Astrocyte (in vitro differentiated cells and primary cell): ENCODE data around the gene TRMT11. TPM values are rescaled to one million over a fixed set of nuclear protein-coding genes. Genes with fewer than 3 reads are reported as not detected.
"Not testable (repeated sequence)": the region's sequence is repeated elsewhere in the genome, so short reads cannot be mapped to it uniquely, and the experiment has no call there.

Experiments used
- DNase-seq: peaks from one replicate; pipeline ENCODE4 v3.0.0-alpha.2; 2010; ENCODE audit warnings: low read depth
- FAIRE-seq: peaks from 2 replicates; lab custom pipeline; 2011; peaks lifted over from hg19 to GRCh38; lab: Jason Lieb, UNC
- H2AFZ ChIP-seq: 2 replicates; pipeline ENCODE4 v1.6.0; 2012; ENCODE audit warnings: low read depth, low read length, inconsistent platforms
- H3K27ac ChIP-seq: 2 replicates; pipeline ENCODE4 v1.5.1; 2011; ENCODE audit warnings: low read depth, low read length, inconsistent platforms
- H3K27me3 ChIP-seq: 2 replicates; pipeline ENCODE4 v1.6.0; 2011; ENCODE audit warnings: low read length, inconsistent platforms; ENCODE audit not compliant: insufficient read depth
- H3K36me3 ChIP-seq: 2 replicates; pipeline ENCODE4 v1.5.1; 2011; ENCODE audit warnings: low read length, inconsistent platforms; ENCODE audit not compliant: insufficient read depth
- H3K4me1 ChIP-seq: 2 replicates; pipeline ENCODE4 v1.5.1; 2011; ENCODE audit warnings: low read length, inconsistent platforms; ENCODE audit not compliant: insufficient read depth
- H3K4me2 ChIP-seq: 2 replicates; pipeline ENCODE4 v1.6.0; 2012; ENCODE audit warnings: low read length, inconsistent platforms
- H3K4me3 ChIP-seq: 2 replicates; pipeline ENCODE4 v1.5.1; 2011; ENCODE audit warnings: low read depth, mild to moderate bottlenecking, low read length, inconsistent platforms; ENCODE audit not compliant: insufficient read depth
- H3K79me2 ChIP-seq: 2 replicates; pipeline ENCODE4 v1.6.0; 2012; ENCODE audit warnings: mild to moderate bottlenecking, low read length, inconsistent platforms; ENCODE audit not compliant: insufficient read depth
- H3K9ac ChIP-seq: 2 replicates; pipeline ENCODE4 v1.6.0; 2012; ENCODE audit warnings: mild to moderate bottlenecking, low read length, inconsistent platforms
- H3K9me3 ChIP-seq: 2 replicates; pipeline ENCODE4 v1.5.1; 2012; ENCODE audit warnings: low read depth, mild to moderate bottlenecking, low read length, inconsistent platforms; ENCODE audit not compliant: insufficient read depth
- H4K20me1 ChIP-seq: 2 replicates; pipeline ENCODE4 v1.6.0; 2012; ENCODE audit warnings: low read length, inconsistent platforms; ENCODE audit not compliant: insufficient read depth
- H3K27ac Mint-ChIP-seq: one replicate; pipeline ENCODE4 v1.8.0; 2021; ENCODE audit warnings: mild to moderate bottlenecking, mixed read lengths; ENCODE audit not compliant: unreplicated experiment
- H3K27me3 Mint-ChIP-seq: one replicate; pipeline ENCODE4 v1.8.0; 2021; ENCODE audit warnings: low read depth, mixed read lengths; ENCODE audit not compliant: unreplicated experiment
- H3K36me3 Mint-ChIP-seq: one replicate; pipeline ENCODE4 v1.8.0; 2021; ENCODE audit warnings: low read depth, mixed read lengths; ENCODE audit not compliant: unreplicated experiment
- H3K4me1 Mint-ChIP-seq: one replicate; pipeline ENCODE4 v1.8.0; 2021; ENCODE audit warnings: low read depth, mixed read lengths; ENCODE audit not compliant: unreplicated experiment
- H3K4me3 Mint-ChIP-seq: one replicate; pipeline ENCODE4 v1.8.0; 2021; ENCODE audit warnings: mild to moderate bottlenecking, moderate library complexity, mixed read lengths; ENCODE audit not compliant: unreplicated experiment
- H3K9me3 Mint-ChIP-seq: one replicate; pipeline ENCODE4 v1.8.0; 2021; ENCODE audit warnings: mild to moderate bottlenecking, mixed read lengths; ENCODE audit not compliant: unreplicated experiment
- EZH2 ChIP-seq: IDR thresholded peaks from 2 replicates; pipeline ENCODE4 v1.6.1; 2012; ENCODE audit warnings: mild to moderate bottlenecking, low read length, inconsistent platforms; ENCODE audit not compliant: insufficient read depth
- total RNA-seq: library from RNA; stranded (reverse); gene quantifications from 2 replicates; pipeline ENCODE4 v1.2.1, GENCODE V29; 2021
- TF ChIP-seq, protein P1 (sequence below): IDR thresholded peaks from 2 replicates; pipeline ENCODE4 v1.5.1; 2011; ENCODE audit warnings: low read depth, mild to moderate bottlenecking, inconsistent platforms, low read length, moderate library complexity; ENCODE audit not compliant: insufficient read depth

TRMT11 gene
- total RNA-seq, 1 donor from 2014 or later = 18.2 TPM

DNA sequence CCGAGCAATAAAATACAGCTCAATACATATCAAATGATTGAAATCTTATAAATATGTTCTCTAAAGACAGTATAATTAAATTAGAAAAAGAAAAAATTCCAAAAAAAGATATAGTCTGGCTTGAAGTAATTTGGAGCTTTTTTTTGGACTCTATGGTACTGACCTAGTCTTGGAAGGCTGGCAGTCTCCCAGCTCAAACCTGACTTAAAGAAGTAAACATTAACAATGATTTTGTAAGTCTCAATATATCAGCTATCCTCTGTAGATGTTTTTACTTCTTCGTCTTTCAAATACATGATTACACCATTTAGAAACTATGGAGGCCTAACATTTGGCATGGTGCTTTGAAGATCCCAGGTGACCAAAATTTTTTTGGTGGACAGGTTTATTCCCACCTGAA, 15.6 kb upstream of the TRMT11 start:
- no peaks in the 10 kb centered on the region for H3K4me1 ChIP-seq
- H3K27ac Mint-ChIP-seq = no peak overlapping the region
- H4K20me1 ChIP-seq = no peaks in the 10 kb centered on the region
- H3K36me3 ChIP-seq = no peaks in the 10 kb centered on the region
- no peak overlapping the region for H2AFZ ChIP-seq
- H3K4me3 ChIP-seq = no peak overlapping the region
- FAIRE-seq = no peak
- no peak overlapping the region for H3K27ac ChIP-seq
- no peak overlapping the region for H3K4me2 ChIP-seq
- no peak overlapping the region for H3K4me3 Mint-ChIP-seq
- no peak overlapping the region for H3K9ac ChIP-seq
- H3K36me3 Mint-ChIP-seq = peaks cover 8% of the 10 kb centered on the region
- H3K9me3 ChIP-seq = no peaks in the 10 kb centered on the region
- no peaks in the 10 kb centered on the region for H3K27me3 ChIP-seq
- H3K4me1 Mint-ChIP-seq = no peaks in the 10 kb centered on the region
- no peak for DNase-seq
- H3K9me3 Mint-ChIP-seq = no peaks in the 10 kb centered on the region
- H3K79me2 ChIP-seq = no peaks in the 10 kb centered on the region
- TF ChIP-seq, protein P1, sequence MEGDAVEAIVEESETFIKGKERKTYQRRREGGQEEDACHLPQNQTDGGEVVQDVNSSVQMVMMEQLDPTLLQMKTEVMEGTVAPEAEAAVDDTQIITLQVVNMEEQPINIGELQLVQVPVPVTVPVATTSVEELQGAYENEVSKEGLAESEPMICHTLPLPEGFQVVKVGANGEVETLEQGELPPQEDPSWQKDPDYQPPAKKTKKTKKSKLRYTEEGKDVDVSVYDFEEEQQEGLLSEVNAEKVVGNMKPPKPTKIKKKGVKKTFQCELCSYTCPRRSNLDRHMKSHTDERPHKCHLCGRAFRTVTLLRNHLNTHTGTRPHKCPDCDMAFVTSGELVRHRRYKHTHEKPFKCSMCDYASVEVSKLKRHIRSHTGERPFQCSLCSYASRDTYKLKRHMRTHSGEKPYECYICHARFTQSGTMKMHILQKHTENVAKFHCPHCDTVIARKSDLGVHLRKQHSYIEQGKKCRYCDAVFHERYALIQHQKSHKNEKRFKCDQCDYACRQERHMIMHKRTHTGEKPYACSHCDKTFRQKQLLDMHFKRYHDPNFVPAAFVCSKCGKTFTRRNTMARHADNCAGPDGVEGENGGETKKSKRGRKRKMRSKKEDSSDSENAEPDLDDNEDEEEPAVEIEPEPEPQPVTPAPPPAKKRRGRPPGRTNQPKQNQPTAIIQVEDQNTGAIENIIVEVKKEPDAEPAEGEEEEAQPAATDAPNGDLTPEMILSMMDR = no peak
- TF ChIP-seq EZH2 = no peak
- H3K27me3 Mint-ChIP-seq = no peaks in the 10 kb centered on the region

DNA sequence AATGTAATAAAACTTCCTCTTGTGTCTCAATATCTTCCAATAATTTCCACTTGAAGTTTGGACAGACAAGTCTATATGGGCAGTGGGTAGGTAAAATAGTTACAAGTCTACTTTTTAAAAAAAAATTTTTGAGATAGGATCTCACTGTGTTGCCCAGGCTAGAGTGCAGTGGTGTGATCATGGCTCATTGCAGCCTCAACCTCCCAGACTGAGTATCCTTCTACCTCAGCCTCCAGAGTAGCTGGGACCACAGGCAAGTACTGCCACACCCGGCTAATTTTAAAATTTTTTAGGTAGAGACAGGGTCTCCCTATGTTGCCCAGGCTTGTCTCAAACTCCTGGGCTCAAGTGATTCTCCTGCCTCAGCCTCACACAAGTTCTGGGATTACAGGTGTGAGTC, 13.9 kb upstream of the TRMT11 start:
- not testable (repeated sequence) for DNase-seq, H3K4me3 ChIP-seq, H3K36me3 Mint-ChIP-seq, H3K36me3 ChIP-seq, H3K4me1 ChIP-seq, H3K79me2 ChIP-seq, H4K20me1 ChIP-seq, H3K27me3 ChIP-seq, H3K27ac Mint-ChIP-seq, H3K27ac ChIP-seq, H3K4me1 Mint-ChIP-seq, H3K4me3 Mint-ChIP-seq, H3K4me2 ChIP-seq, H3K9me3 Mint-ChIP-seq, H2AFZ ChIP-seq, FAIRE-seq, H3K9ac ChIP-seq, H3K27me3 Mint-ChIP-seq, H3K9me3 ChIP-seq

DNA sequence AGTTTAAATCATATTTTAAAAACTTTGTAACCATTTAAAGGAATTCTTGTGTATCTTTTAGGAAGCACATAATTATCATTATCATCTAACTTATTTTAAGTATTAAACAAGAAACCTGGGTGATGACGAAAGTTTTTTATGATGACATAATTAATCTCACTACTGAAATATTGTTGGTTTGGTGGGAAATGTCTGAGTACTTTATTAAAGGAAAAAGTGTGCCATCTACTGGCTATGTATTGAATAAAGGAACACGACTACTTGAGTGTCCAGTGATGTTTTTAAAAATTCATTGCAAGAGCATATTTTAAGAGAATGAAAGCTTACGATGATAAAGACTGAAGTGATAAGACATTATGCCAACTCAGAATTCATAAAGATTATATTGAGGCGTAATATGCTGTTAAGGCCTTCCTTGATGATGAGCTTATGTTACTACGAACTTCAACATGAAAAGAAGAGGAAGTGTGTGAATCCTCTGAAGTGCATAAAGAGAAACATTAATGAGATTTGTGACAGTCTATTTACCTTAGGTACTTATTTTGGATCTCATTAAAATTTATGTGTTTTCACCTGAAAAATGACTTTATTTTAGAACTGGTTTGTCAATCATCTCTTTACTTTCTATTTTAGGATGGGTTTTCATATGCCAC, 12.0 kb upstream of the TRMT11 start:
- TF ChIP-seq, protein P1 = peak; percentile 61
- no peak for TF ChIP-seq EZH2
- DNase-seq (peak; percentile 32), FAIRE-seq (peak; percentile 62)
- H3K36me3 Mint-ChIP-seq = peaks cover 4% of the 10 kb centered on the region
- H2AFZ ChIP-seq = no peak overlapping the region
- H3K4me1 Mint-ChIP-seq = no peaks in the 10 kb centered on the region
- H3K79me2 ChIP-seq = no peaks in the 10 kb centered on the region
- H3K27me3 Mint-ChIP-seq = no peaks in the 10 kb centered on the region
- no peaks in the 10 kb centered on the region for H4K20me1 ChIP-seq
- H3K9me3 ChIP-seq = no peaks in the 10 kb centered on the region
- no peaks in the 10 kb centered on the region for H3K4me1 ChIP-seq
- no peak overlapping the region for H3K4me3 ChIP-seq
- no peaks in the 10 kb centered on the region for H3K9me3 Mint-ChIP-seq
- H3K4me2 ChIP-seq = no peak overlapping the region
- no peak overlapping the region for H3K9ac ChIP-seq
- H3K4me3 Mint-ChIP-seq = no peak overlapping the region
- no peaks in the 10 kb centered on the region for H3K27me3 ChIP-seq
- no peak overlapping the region for H3K27ac ChIP-seq
- peak overlapping the region; percentile 54 for H3K27ac Mint-ChIP-seq
- H3K36me3 ChIP-seq = no peaks in the 10 kb centered on the region
